Dermis microvascular lymphatic vessel endothelial cell (primary cell): ENCODE data around the gene NR1H2. TPM values are rescaled to one million over a fixed set of nuclear protein-coding genes. Genes with fewer than 3 reads are reported as not detected.
A peak's percentile ranks its signal among the peaks of the same experiment; 100 is the strongest.

Experiments
- DNase-seq, 2 donors: peaks; one replicate each; pipeline versions ENCODE4 v3.0.0 to v3.0.0-alpha.2; 2010; ENCODE audit warnings: low read depth in 2 of 2
- total RNA-seq: library from RNA; depleted of rRNA; stranded (reverse); fragments of >200 nt; gene quantifications from 2 replicates; pipeline ENCODE4 v1.2.1, GENCODE V29; 2014

Gene NR1H2
- total RNA-seq, 1 donor from 2014 or later = 37.7 TPM

GRCh38 chr19:50401605-50402450 is 25.6 kb downstream of the NR1H2 start:
- no peak for DNase-seq

- DNase-seq = no peak
Observed at GRCh38 chr19:50402544-50403301, 26.5 kb downstream of the NR1H2 start.

- DNase-seq = no peak
Observed at GRCh38 chr19:50406156-50406820, 30.0 kb downstream of the NR1H2 start.

GRCh38 chr19:50406829-50407228 is 30.6 kb downstream of the NR1H2 start:
- DNase-seq = no peak

- DNase-seq = no peak
Observed at GRCh38 chr19:50409347-50409746, 33.1 kb downstream of the NR1H2 start.

- DNase-seq = no peak
Observed at GRCh38 chr19:50410109-50410508, 33.9 kb downstream of the NR1H2 start.

GRCh38 chr19:50412419-50412818 is 36.2 kb downstream of the NR1H2 start:
- DNase-seq = no peak

GRCh38 chr19:50413096-50413495 is 36.8 kb downstream of the NR1H2 start:
- DNase-seq = no peak

- DNase-seq = no peak
Observed at GRCh38 chr19:50413531-50413930, 37.3 kb downstream of the NR1H2 start.

GRCh38 chr19:50414864-50415660 is 38.8 kb downstream of the NR1H2 start:
- DNase-seq = peak; percentile 20 to 67

GRCh38 chr19:50415661-50416033 is 39.4 kb downstream of the NR1H2 start:
- no peak for DNase-seq

GRCh38 chr19:50416034-50416977 is 40.0 kb downstream of the NR1H2 start:
- DNase-seq = no peak

- DNase-seq = no peak
Observed at GRCh38 chr19:50417111-50418081, 41.1 kb downstream of the NR1H2 start.

- DNase-seq = no peak
Observed at GRCh38 chr19:50418176-50419021, 42.1 kb downstream of the NR1H2 start, which contains the start of gene SPIB. Gene SPIB, plus strand, starts transcription at chr19:50418938. Its CDS starts 25 bp downstream, at chr19:50418963.

- no peak for DNase-seq
Observed at GRCh38 chr19:50419022-50419579, 42.8 kb downstream of the NR1H2 start.

GRCh38 chr19:50419580-50420035 is 43.4 kb downstream of the NR1H2 start:
- no peak for DNase-seq

- DNase-seq = no peak
Observed at GRCh38 chr19:50420127-50420526, 43.9 kb downstream of the NR1H2 start.

- DNase-seq = no peak
Observed at GRCh38 chr19:50420808-50421207, 44.6 kb downstream of the NR1H2 start.
